Small intestine (tissue), 7 donors: ENCODE data around the gene PHF24. TPM values are rescaled to one million over a fixed set of nuclear protein-coding genes. Genes with fewer than 3 reads are reported as not detected.
"Not testable (repeated sequence)": the region's sequence is repeated elsewhere in the genome, so short reads cannot be mapped to it uniquely, and the experiment has no call there.

Experiments used
- DNase-seq, 2 donors: peaks; one replicate each; pipeline versions ENCODE4 v3.0.0 to v3.0.0-alpha.2; 2013
- FAIRE-seq: peaks from 2 replicates; lab custom pipeline; 2012; peaks lifted over from hg19 to GRCh38; lab: Jason Lieb, UNC
- H3K27ac ChIP-seq, 3 donors: one replicate each; pipeline ENCODE4 v1.5.1; 2013; ENCODE audit warnings: low read length in 2 of 3, mild to moderate bottlenecking in 2 of 3, control low read depth in 1 of 3, inconsistent platforms in 1 of 3, low read depth in 1 of 3, moderate library complexity in 1 of 3
- H3K27me3 ChIP-seq, 3 donors: one replicate each; pipeline ENCODE4 v1.6.1; 2013; ENCODE audit warnings: low read length in 3 of 3, inconsistent platforms in 1 of 3; ENCODE audit not compliant: control insufficient read depth in 3 of 3, insufficient read depth in 3 of 3
- H3K36me3 ChIP-seq, 3 donors: one replicate each; pipeline ENCODE4 v1.6.1; 2013; ENCODE audit warnings: low read length in 3 of 3, inconsistent platforms in 1 of 3, low read depth in 1 of 3, mild to moderate bottlenecking in 1 of 3, moderate library complexity in 1 of 3; ENCODE audit not compliant: control insufficient read depth in 3 of 3, insufficient read depth in 2 of 3
- H3K4me1 ChIP-seq, 3 donors: one replicate each; pipeline ENCODE4 v1.6.1; 2013; ENCODE audit warnings: low read length in 2 of 3, inconsistent platforms in 1 of 3, low read depth in 1 of 3, mild to moderate bottlenecking in 1 of 3, moderate library complexity in 1 of 3; ENCODE audit not compliant: control insufficient read depth in 3 of 3, insufficient read depth in 2 of 3
- H3K4me3 ChIP-seq, 3 donors: one replicate each; pipeline ENCODE4 v1.5.1; 2013; ENCODE audit warnings: low read length in 3 of 3, control low read depth in 1 of 3, inconsistent platforms in 1 of 3, low read depth in 1 of 3, mild to moderate bottlenecking in 1 of 3, moderate library complexity in 1 of 3
- H3K9me3 ChIP-seq, 2 donors: one replicate each; pipeline ENCODE4 v1.6.1; 2013; ENCODE audit warnings: low read depth in 1 of 2, low read length in 1 of 2; ENCODE audit not compliant: control insufficient read depth in 2 of 2, insufficient read depth in 1 of 2
- WGBS, 3 donors: extraction: QIAGEN DNeasy Blood & Tissue Kit; methylation state at CpG; one replicate each; pipeline ENCODE4 v1.1.7; 2013; 5-methylcytosine and 5-hydroxymethylcytosine counted together
- polyA plus RNA-seq, 4 donors: library from polyadenylated mRNA; stranded (reverse) in 3 of 4; unstranded in 1 of 4; fragments of 200-250 nt in 3 of 4; fragments of 120-200 nt in 1 of 4; gene quantifications; one replicate each; pipeline versions ENCODE4 v1.2.1 to v1.2.3, GENCODE V29; 2013
- donor health status: healthy with polysubstance abuse.
- donor health status: control.
- donor health status: control.
- donor health status: Bipolar disorder and iron deficiency.
- donor health status: healthy.

The PHF24 gene
- polyA plus RNA-seq, 4 donors = 0.15 to 0.39 TPM; not detected in 2

DNA sequence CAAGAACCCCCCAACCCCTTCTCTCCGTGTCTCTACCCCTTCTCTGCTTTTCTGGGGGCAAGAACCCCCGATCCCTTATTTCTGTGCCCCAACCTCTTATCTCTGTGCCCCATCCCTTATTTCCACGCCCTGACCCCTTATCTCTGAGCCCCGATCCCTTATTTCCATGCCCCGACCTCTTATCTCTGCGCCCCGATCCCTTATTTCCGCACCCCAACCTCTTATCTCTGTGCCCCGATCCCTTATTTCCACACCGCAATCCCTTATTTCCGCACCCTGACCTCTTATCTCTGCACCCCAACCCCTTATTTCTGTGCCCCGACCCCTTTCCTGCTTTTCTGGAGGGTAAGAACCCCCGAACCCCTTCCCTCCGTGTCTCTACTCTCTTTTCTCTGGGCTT, 46.2 kb downstream of the PHF24 start:
- H3K9me3 ChIP-seq, H3K27ac ChIP-seq, H3K36me3 ChIP-seq, DNase-seq, H3K27me3 ChIP-seq, H3K4me3 ChIP-seq, FAIRE-seq, H3K4me1 ChIP-seq: not testable (repeated sequence)
- WGBS, 3 donors = 70 to 80% (median 78%) methylated on average over 14 of the region's 14 CpGs

DNA sequence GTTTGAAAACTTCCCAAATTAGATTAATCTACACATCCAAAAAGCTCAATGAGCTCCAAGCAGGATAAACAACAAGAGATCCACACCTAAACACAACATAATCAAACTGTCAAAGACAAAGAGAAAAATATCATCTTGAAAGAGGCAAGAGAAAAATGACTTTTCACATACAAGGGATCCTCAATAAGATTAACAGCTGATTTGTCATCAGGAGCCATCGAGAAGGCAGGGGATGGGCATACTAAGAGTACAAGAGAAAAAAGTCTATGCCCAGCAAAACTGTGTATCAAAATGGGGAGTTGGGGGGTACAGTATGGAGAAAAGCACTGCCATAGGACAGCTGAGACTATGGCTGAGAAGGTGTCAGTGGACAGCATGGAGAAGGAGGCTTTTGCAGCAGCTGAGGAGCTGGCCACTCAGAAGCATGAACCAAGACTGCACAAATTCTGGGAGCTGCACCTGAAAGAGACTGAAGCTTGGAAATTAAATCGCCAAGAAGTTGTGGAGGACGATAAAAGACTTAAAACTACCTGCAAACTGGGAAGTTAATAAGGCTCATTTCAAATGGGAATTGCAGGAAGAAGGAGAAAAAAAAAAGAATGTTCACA, 52.4 kb downstream of the PHF24 start:
- WGBS, 3 donors = 92 to 93% (median 92%) methylated on average over 3 of the region's 3 CpGs
- Histone ChIP-seq H3K4me3 (no peak overlapping the region), H3K36me3 (peaks cover 0 to 5% (median 4%) of the 10 kb centered on the region in 3 donors), H3K27me3 (no peaks in the 10 kb centered on the region), H3K9me3 (peaks cover 2 to 15% of the 10 kb centered on the region in 2 donors), H3K27ac (no peak overlapping the region), H3K4me1 (no peaks in the 10 kb centered on the region)
- no peak for DNase-seq
- FAIRE-seq = no peak

- peaks cover 0 to 4% (median 4%) of the 10 kb centered on the region in 3 donors for H3K36me3 ChIP-seq
- no peaks in the 10 kb centered on the region for H3K27me3 ChIP-seq
- H3K4me1 ChIP-seq = no peaks in the 10 kb centered on the region
- WGBS, 3 donors = 83 to 91% (median 84%) methylated on average over 2 of the region's 2 CpGs
- no peak overlapping the region for H3K4me3 ChIP-seq
- H3K9me3 ChIP-seq = peaks cover 2 to 12% of the 10 kb centered on the region in 2 donors
- H3K27ac ChIP-seq = no peak overlapping the region
- DNase-seq = no peak
- no peak for FAIRE-seq
Observed at GRCh38 chr9:35014517-35014916, 56.4 kb downstream of the PHF24 start.

GRCh38 chr9:35023443-35023842, 65.4 kb downstream of the PHF24 start:
- H3K4me1 ChIP-seq, H3K27me3 ChIP-seq, DNase-seq, H3K27ac ChIP-seq, H3K9me3 ChIP-seq, FAIRE-seq, H3K4me3 ChIP-seq, H3K36me3 ChIP-seq: not testable (repeated sequence)
- WGBS, 3 donors = 57 to 83% (median 74%) methylated on average over 5 of the region's 5 CpGs

GRCh38 chr9:35026671-35027070, 68.6 kb downstream of the PHF24 start:
- Histone ChIP-seq H3K4me1 (no peaks in the 10 kb centered on the region), H3K4me3 (no peak overlapping the region), H3K27ac (no peak overlapping the region), H3K9me3 (no peaks in the 10 kb centered on the region), H3K27me3 (no peaks in the 10 kb centered on the region), H3K36me3 (no peaks in the 10 kb centered on the region)
- 77 to 91% (median 86%) methylated on average over 3 of the region's 3 CpGs for WGBS, 3 donors
- DNase-seq = no peak
- FAIRE-seq = no peak

DNA sequence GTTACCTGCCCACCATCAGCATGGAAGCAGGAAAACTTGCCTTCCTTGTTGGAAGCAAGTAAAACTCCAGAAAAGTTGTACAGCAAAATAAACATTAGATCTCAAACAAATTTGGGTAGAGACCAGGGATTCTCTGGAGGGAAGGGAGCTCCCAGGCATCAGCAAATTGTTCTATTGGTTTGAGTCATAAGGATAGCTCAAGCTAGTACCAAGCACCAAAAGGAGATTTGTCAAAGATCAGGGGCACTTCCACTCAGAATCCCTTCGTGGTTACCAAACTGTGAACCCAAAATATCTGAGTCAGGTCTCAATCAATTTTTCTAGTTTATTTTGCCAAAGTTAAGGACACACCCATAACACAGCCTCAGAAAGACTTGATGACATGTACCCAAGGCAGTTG, 69.3 kb downstream of the PHF24 start:
- no peak for DNase-seq
- no peaks in the 10 kb centered on the region for H3K9me3 ChIP-seq
- 69 to 83% (median 74%) methylated on average over 1 of the region's 1 CpG for WGBS, 3 donors
- no peak overlapping the region for H3K27ac ChIP-seq
- H3K4me1 ChIP-seq = no peaks in the 10 kb centered on the region
- H3K27me3 ChIP-seq = no peaks in the 10 kb centered on the region
- H3K36me3 ChIP-seq = no peaks in the 10 kb centered on the region
- no peak overlapping the region for H3K4me3 ChIP-seq
- no peak for FAIRE-seq

- no peak overlapping the region for H3K27ac ChIP-seq
- DNase-seq (no peak), FAIRE-seq (no peak)
- H3K36me3 ChIP-seq = no peaks in the 10 kb centered on the region
- no peaks in the 10 kb centered on the region for H3K4me1 ChIP-seq
- no peaks in the 10 kb centered on the region for H3K27me3 ChIP-seq
- H3K9me3 ChIP-seq = no peaks in the 10 kb centered on the region
- 25 to 50% (median 47%) methylated on average over 1 of the region's 1 CpG for WGBS, 3 donors
- H3K4me3 ChIP-seq = no peak overlapping the region
Observed at GRCh38 chr9:35027860-35028259, 69.8 kb downstream of the PHF24 start.

DNA sequence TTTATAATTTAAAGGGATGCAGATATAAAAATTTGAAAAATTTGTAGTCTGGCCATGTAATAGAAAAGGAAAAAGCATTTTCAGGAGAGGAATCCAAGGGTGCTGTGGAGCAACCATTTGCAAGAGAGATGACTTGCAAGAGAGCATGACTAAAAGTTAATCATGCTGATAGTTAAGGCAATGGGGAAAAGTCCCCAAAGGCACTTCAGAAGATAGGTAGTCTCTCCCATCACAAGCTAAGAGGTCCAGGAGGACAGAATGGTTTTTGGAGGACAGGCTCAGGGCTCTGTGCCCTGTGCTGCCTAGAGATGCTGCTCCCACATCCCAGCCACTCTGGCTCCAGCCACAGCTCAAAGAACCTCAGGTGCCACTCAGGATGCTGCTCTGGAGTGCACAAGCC, 70.3 kb downstream of the PHF24 start:
- DNase-seq (no peak), FAIRE-seq (no peak)
- Histone ChIP-seq H3K4me1 (no peaks in the 10 kb centered on the region), H3K4me3 (no peak overlapping the region), H3K27ac (no peak overlapping the region), H3K9me3 (no peaks in the 10 kb centered on the region), H3K27me3 (no peaks in the 10 kb centered on the region), H3K36me3 (no peaks in the 10 kb centered on the region)

- Histone ChIP-seq H3K4me1 (no peaks in the 10 kb centered on the region), H3K27me3 (no peaks in the 10 kb centered on the region), H3K27ac (no peak overlapping the region), H3K36me3 (no peaks in the 10 kb centered on the region), H3K9me3 (no peaks in the 10 kb centered on the region), H3K4me3 (no peak overlapping the region)
- FAIRE-seq (no peak), DNase-seq (no peak)
- whole genome bisulfite sequencing, 3 donors = 71 to 90% (median 88%) methylated on average over 4 of the region's 4 CpGs
Observed at GRCh38 chr9:35029241-35029640, 71.2 kb downstream of the PHF24 start.
